Measurements from ENCODE around the gene CAP1. TPM values are rescaled to one million over a fixed set of nuclear protein-coding genes. Genes with fewer than 3 reads are reported as not detected.

CAP1 gene
- total and polyA plus RNA-seq, 10 of the 15 experiments (the other 5 are each of a cell fraction or from before 2014, with no cell fraction given) = 360 to 500 (median 431) TPM

DNA sequence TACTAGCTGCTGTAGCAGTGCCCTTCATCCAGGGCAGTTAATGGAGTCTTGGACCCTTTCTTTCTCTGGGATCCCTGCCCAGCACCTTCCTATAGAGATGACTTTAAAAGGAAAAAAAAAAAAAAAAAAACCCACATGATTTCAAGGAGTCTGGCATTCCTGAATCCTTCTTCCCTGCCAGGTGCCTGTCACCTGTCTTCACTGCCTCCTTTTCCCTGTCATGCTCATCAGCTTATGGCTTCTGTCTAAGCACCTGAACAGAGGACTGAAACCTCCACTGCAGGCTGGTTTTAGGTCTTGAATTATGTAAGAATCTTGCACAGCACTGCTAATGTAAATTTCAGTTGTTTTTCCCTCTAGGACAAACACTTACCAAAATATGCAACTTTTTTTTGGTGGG lies 31.6 kb downstream of the CAP1 start:
- peaks cover 23 to 70% of the 10 kb centered on the region in 2 experiments for H3K36me3 ChIP-seq (ENCODE audit: control insufficient read depth in 2 of 2, insufficient read depth in 2 of 2, low read length in 1 of 2)
- intact Hi-C loops (cut with micrococcal nuclease; ENCODE audit: unreplicated experiment) (no loop called here), in situ Hi-C loops (cut with MboI) (no loop called here)
- no TSS peak for BruUV-seq (replicated peaks)
- DNase-seq (ENCODE audit: low read depth, low spot score) (no peak), FAIRE-seq (no peak), ATAC-seq (no peak)
- no peak overlapping the region for H3K4me2 ChIP-seq (ENCODE audit: control insufficient read depth, insufficient read depth)
- no peak overlapping the region for H3K9ac ChIP-seq (ENCODE audit: control insufficient read depth, insufficient read depth, low read length)
- CTCF ChIA-PET = interaction anchor here (1.3 to 1.5 kb wide), 3 partner anchors 12 to 267 kb away, joined by 4 read pairs; no protein-coding TSS in a partner anchor
- no peaks in the 10 kb centered on the region for H3K9me3 ChIP-seq (replicated peaks; ENCODE audit: control insufficient read depth, insufficient read depth, low read length)
- SMC1A ChIA-PET (ENCODE audit: uncharacterized antibody, unreplicated experiment) = interaction anchor here (0.7 to 1.0 kb wide), 3 partner anchors 15 to 200 kb away, joined by 3 to 4 read pairs (median 3); no protein-coding TSS in a partner anchor
- no peaks in the 10 kb centered on the region for H4K20me1 ChIP-seq (ENCODE audit: control insufficient read depth, insufficient read depth)
- H3K79me2 ChIP-seq (ENCODE audit: control insufficient read depth, insufficient read depth, low read length) = no peaks in the 10 kb centered on the region
- POLR2A ChIA-PET = interaction anchor here (1.7 kb wide), 1 partner anchor 12 kb away, joined by 4 read pairs; no protein-coding TSS in a partner anchor
- H3K27ac ChIP-seq (ENCODE audit: control insufficient read depth, insufficient read depth) = no peak overlapping the region
- TF ChIP-seq EGR1 (IDR thresholded peaks at IDR 0.05; ENCODE audit: borderline replicate concordance in 1 of 2, low read depth in 2 of 2, low read length in 2 of 2) = no peak
- TF ChIP-seq MXI1 (IDR thresholded peaks at IDR 0.05; ENCODE audit: low read depth, low read length) = no peak
- no peak for TF ChIP-seq NR2F1 (conservative IDR thresholded peaks at IDR 0.05)
- TF ChIP-seq NFIC (IDR thresholded peaks at IDR 0.05; ENCODE audit: low read depth, low read length) = no peak
- TF ChIP-seq, protein P1, sequence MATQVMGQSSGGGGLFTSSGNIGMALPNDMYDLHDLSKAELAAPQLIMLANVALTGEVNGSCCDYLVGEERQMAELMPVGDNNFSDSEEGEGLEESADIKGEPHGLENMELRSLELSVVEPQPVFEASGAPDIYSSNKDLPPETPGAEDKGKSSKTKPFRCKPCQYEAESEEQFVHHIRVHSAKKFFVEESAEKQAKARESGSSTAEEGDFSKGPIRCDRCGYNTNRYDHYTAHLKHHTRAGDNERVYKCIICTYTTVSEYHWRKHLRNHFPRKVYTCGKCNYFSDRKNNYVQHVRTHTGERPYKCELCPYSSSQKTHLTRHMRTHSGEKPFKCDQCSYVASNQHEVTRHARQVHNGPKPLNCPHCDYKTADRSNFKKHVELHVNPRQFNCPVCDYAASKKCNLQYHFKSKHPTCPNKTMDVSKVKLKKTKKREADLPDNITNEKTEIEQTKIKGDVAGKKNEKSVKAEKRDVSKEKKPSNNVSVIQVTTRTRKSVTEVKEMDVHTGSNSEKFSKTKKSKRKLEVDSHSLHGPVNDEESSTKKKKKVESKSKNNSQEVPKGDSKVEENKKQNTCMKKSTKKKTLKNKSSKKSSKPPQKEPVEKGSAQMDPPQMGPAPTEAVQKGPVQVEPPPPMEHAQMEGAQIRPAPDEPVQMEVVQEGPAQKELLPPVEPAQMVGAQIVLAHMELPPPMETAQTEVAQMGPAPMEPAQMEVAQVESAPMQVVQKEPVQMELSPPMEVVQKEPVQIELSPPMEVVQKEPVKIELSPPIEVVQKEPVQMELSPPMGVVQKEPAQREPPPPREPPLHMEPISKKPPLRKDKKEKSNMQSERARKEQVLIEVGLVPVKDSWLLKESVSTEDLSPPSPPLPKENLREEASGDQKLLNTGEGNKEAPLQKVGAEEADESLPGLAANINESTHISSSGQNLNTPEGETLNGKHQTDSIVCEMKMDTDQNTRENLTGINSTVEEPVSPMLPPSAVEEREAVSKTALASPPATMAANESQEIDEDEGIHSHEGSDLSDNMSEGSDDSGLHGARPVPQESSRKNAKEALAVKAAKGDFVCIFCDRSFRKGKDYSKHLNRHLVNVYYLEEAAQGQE (IDR thresholded peaks at IDR 0.05; ENCODE audit: low read depth, low read length) = no peak
- no peak for TF ChIP-seq SIX5 (IDR thresholded peaks at IDR 0.05; ENCODE audit: low read depth, low read length, severe bottlenecking)
- RAD21 ChIA-PET (ENCODE audit: unreplicated experiment) = interaction anchor here (2.3 kb wide), 1 partner anchor 333 kb away, joined by 5 read pairs; no protein-coding TSS in a partner anchor
- H3K27me3 ChIP-seq (replicated peaks in 1 of 2; ENCODE audit: control insufficient read depth in 2 of 2, insufficient read depth in 2 of 2, low read length in 1 of 2) = no peaks in the 10 kb centered on the region
- no peak overlapping the region for H2AFZ ChIP-seq (ENCODE audit: control insufficient read depth, low read depth, low read length)
- H3K4me1 ChIP-seq (ENCODE audit: control insufficient read depth, insufficient read depth, low read length) = no peaks in the 10 kb centered on the region
- H3K4me3 ChIP-seq = no peak overlapping the region
